SK-N-SH (cell line): ENCODE measurements around the gene TRHDE. TPM values are rescaled to one million over a fixed set of nuclear protein-coding genes. Genes with fewer than 3 reads are reported as not detected.

Experiments used
- CTCF ChIA-PET: fragments of 300-600, 350-600 bp; formaldehyde crosslinking; extraction: SDS; loops from one replicate; lab custom pipeline; 2021; lab: Yijun Ruan, JAX
- POLR2A ChIA-PET: fragments of 350-600 bp; sonication (Branson Sonifier 250); formaldehyde crosslinking; extraction: SDS; loops from one replicate; lab custom pipeline; 2020; ENCODE audit warnings: antibody characterized with exemption, inconsistent platforms; lab: Yijun Ruan, JAX
- DNase-seq: peaks from one replicate; pipeline ENCODE4 v3.0.0; 2012
- H2AFZ ChIP-seq: fragments of 200-600 bp; sonication (generic); 2 replicates; pipeline ENCODE4 v1.8.1; 2016; ENCODE audit warnings: antibody characterized with exemption, mild to moderate bottlenecking, low read depth
- H3F3A ChIP-seq: fragments of 200-600 bp; sonication (generic); replicated peaks from 2 replicates; pipeline ENCODE3; 2016; ENCODE audit warnings: antibody characterized with exemption, mild to moderate bottlenecking; ENCODE audit not compliant: insufficient read depth
- H3K27ac ChIP-seq, 2 experiments: fragments of 200-500 bp in 1 of 2; fragments of 200-600 bp in 1 of 2; sonication (Bioruptor generic) in 1 of 2; sonication (generic), shearing (Covaris generic) in 1 of 2; 2 replicates each; pipeline versions ENCODE4 v1.5.1 to v1.6.1; 2014 to 2016; ENCODE audit warnings: low read depth in 2 of 2, inconsistent platforms in 1 of 2, low read length in 1 of 2, mild to moderate bottlenecking in 1 of 2, mixed read lengths in 1 of 2
- H3K27me3 ChIP-seq: fragments of 200-600 bp; sonication (generic), shearing (Covaris generic); 2 replicates; pipeline ENCODE4 v1.6.1; 2016; ENCODE audit warnings: mixed run types; ENCODE audit not compliant: insufficient read depth
- H3K36me3 ChIP-seq, 2 experiments: fragments of 200-500 bp in 1 of 2; fragments of 200-600 bp in 1 of 2; sonication (Bioruptor generic) in 1 of 2; sonication (generic) in 1 of 2; replicated peaks in 1 of 2; 2 replicates each; pipeline versions ENCODE3 to v1.5.1; 2014 to 2016; ENCODE audit warnings: low read length in 1 of 2, mild to moderate bottlenecking in 1 of 2; ENCODE audit not compliant: insufficient read depth in 2 of 2, control insufficient read depth in 1 of 2
- H3K4me1 ChIP-seq, 2 experiments: fragments of 200-500 bp in 1 of 2; fragments of 200-600 bp in 1 of 2; sonication (Bioruptor generic) in 1 of 2; sonication (generic), shearing (Covaris generic) in 1 of 2; 2 replicates each; pipeline versions ENCODE4 v1.5.1 to v1.6.1; 2014 to 2016; ENCODE audit warnings: low read depth in 1 of 2, low read length in 1 of 2, mixed run types in 1 of 2; ENCODE audit not compliant: insufficient read depth in 2 of 2, control insufficient read depth in 1 of 2
- H3K4me2 ChIP-seq: fragments of 200-600 bp; sonication (generic), shearing (Covaris generic); 2 replicates; pipeline ENCODE4 v1.6.1; 2017; ENCODE audit warnings: mixed run types
- H3K4me3 ChIP-seq, 2 experiments: fragments of 200-500 bp in 1 of 2; fragments of 200-600 bp in 1 of 2; sonication (Bioruptor generic) in 1 of 2; sonication (generic), shearing (Covaris generic) in 1 of 2; 2 replicates each; pipeline versions ENCODE4 v1.5.1 to v1.8.1; 2014 to 2016; ENCODE audit warnings: low read depth in 2 of 2, inconsistent platforms in 1 of 2, low read length in 1 of 2, mild to moderate bottlenecking in 1 of 2, mixed read lengths in 1 of 2, moderate library complexity in 1 of 2
- H3K79me2 ChIP-seq: fragments of 200-600 bp; sonication (generic); 2 replicates; pipeline ENCODE4 v1.8.1; 2017; ENCODE audit warnings: mild to moderate bottlenecking; ENCODE audit not compliant: insufficient read depth
- H3K9ac ChIP-seq: fragments of 200-600 bp; sonication (generic); 2 replicates; pipeline ENCODE4 v1.6.1; 2017; ENCODE audit warnings: mixed run types
- H3K9me2 ChIP-seq: fragments of 200-600 bp; sonication (generic); 2 replicates; pipeline ENCODE4 v1.6.1; 2017; ENCODE audit warnings: mixed run types
- H3K9me3 ChIP-seq: fragments of 200-600 bp; sonication (generic); 2 replicates; pipeline ENCODE4 v1.6.1; 2017; ENCODE audit warnings: mixed run types, mild to moderate bottlenecking, moderate library complexity
- H4K20me1 ChIP-seq: fragments of 200-600 bp; sonication (generic); 2 replicates; pipeline ENCODE4 v1.6.1; 2017; ENCODE audit warnings: mild to moderate bottlenecking, mixed run types; ENCODE audit not compliant: insufficient read depth
- EP300 ChIP-seq, 2 experiments: IDR thresholded peaks; 2 replicates each; pipeline versions ENCODE4 v1.4.0 to v1.6.1; 2012; ENCODE audit warnings: borderline replicate concordance in 1 of 2, low read depth in 1 of 2, low read length in 1 of 2
- EZH2phosphoT487 ChIP-seq: fragments of 200-600 bp; sonication (generic); IDR thresholded peaks from 2 replicates; pipeline ENCODE4 v1.6.1; 2017; ENCODE audit warnings: low read depth, mixed run types, mild to moderate bottlenecking, antibody characterized with exemption, moderate library complexity, borderline replicate concordance
- FOSL2 ChIP-seq: IDR thresholded peaks from 2 replicates; pipeline ENCODE4 v1.4.0; 2012; ENCODE audit warnings: low read depth, mild to moderate bottlenecking, moderate library complexity, borderline replicate concordance
- GATA2 ChIP-seq: sonication (generic); formaldehyde crosslinking; IDR thresholded peaks from 2 replicates; pipeline ENCODE4 v1.5.0; 2020; ENCODE audit warnings: mild to moderate bottlenecking, missing genetic modification reagents
- JUND ChIP-seq: IDR thresholded peaks from 2 replicates; pipeline ENCODE4 v1.4.0; 2012
- MEF2A ChIP-seq: IDR thresholded peaks from 2 replicates; pipeline ENCODE4 v1.4.0; 2012; ENCODE audit warnings: low read depth, borderline replicate concordance
- NFIC ChIP-seq: IDR thresholded peaks from 2 replicates; pipeline ENCODE4 v1.4.0; 2012; ENCODE audit warnings: borderline replicate concordance
- NRF1 ChIP-seq: IDR thresholded peaks from 2 replicates; pipeline ENCODE4 v1.6.1; 2012; ENCODE audit warnings: low read depth, mild to moderate bottlenecking, low read length
- POLR2AphosphoS5 ChIP-seq: IDR thresholded peaks from 2 replicates; pipeline ENCODE4 v1.6.1; 2012; ENCODE audit warnings: low read depth, low read length
- RXRA ChIP-seq: IDR thresholded peaks from 2 replicates; pipeline ENCODE4 v1.4.0; 2012; ENCODE audit warnings: low read depth, mild to moderate bottlenecking, borderline replicate concordance
- TCF12 ChIP-seq: IDR thresholded peaks from 2 replicates; pipeline ENCODE4 v1.4.0; 2012
- TEAD4 ChIP-seq: IDR thresholded peaks from 2 replicates; pipeline ENCODE4 v1.4.0; 2012; ENCODE audit warnings: mild to moderate bottlenecking, borderline replicate concordance; ENCODE audit not compliant: insufficient read depth
- WGBS: methylation state at CpG from one replicate; pipeline ENCODE4 v1.1.6; 2017; ENCODE audit warnings: low lambda C conversion rate; 5-methylcytosine and 5-hydroxymethylcytosine counted together
- polyA plus RNA-seq, 3 experiments: library from polyadenylated mRNA; depleted of rRNA; stranded (reverse); fragments of >200 nt; gene quantifications; 2 replicates each; pipeline ENCODE4 v1.2.3, GENCODE V29; 2012
- TF ChIP-seq, protein P1 (sequence below): IDR thresholded peaks from 2 replicates; pipeline ENCODE4 v1.4.0; 2012; ENCODE audit warnings: low read depth, borderline replicate concordance
- TF ChIP-seq, protein P2 (sequence below): IDR thresholded peaks from 2 replicates; pipeline ENCODE4 v1.6.1; 2012; ENCODE audit warnings: mild to moderate bottlenecking, low read depth, low read length, moderate library complexity
- TF ChIP-seq, protein P3 (sequence below): IDR thresholded peaks from 2 replicates; pipeline ENCODE4; 2012

TRHDE gene
- polyA plus RNA-seq, 1 of the 3 experiments (the other 2 are of a cell fraction) = 0.46 TPM

DNA sequence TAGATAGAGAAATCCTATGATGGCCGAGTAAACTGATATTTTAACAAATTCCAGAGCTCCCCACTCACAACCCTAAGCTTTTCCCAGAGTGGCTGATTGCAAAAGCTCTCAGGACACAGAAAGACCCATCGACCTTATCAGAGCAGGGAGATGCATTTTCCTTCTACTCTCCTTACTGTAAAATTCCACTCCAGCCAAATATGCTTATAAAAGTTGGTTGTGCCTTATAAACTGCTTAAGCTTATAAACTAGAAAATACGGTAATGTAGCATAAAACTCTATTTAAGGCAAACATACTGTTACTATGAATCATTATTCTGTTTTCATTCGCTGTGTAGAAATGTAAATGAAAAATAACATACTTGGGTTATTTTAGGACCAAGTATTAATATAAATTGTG is 41.6 kb upstream of the TRHDE start:
- no peaks in the 10 kb centered on the region for H3K27me3 ChIP-seq
- no peaks in the 10 kb centered on the region for H3K4me1 ChIP-seq
- no peaks in the 10 kb centered on the region for H3K36me3 ChIP-seq
- TF ChIP-seq MEF2A = peak; percentile 52
- TF ChIP-seq, protein P1, sequence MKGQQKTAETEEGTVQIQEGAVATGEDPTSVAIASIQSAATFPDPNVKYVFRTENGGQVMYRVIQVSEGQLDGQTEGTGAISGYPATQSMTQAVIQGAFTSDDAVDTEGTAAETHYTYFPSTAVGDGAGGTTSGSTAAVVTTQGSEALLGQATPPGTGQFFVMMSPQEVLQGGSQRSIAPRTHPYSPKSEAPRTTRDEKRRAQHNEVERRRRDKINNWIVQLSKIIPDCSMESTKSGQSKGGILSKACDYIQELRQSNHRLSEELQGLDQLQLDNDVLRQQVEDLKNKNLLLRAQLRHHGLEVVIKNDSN = no peak
- 0 out of 2 replicates have a peak, but pooled peaks have one; percentile 6 for TF ChIP-seq FOSL2
- TF ChIP-seq, all 33 proteins: peak for 2
- 16% methylated on average over 4 of the region's 4 CpGs for WGBS
- Histone ChIP-seq H3K9me2 (no peaks in the 10 kb centered on the region), H3K9me3 (no peaks in the 10 kb centered on the region), H2AFZ (no peak overlapping the region), H3K9ac (no peak overlapping the region), H3K79me2 (no peaks in the 10 kb centered on the region), H3K4me2 (no peak overlapping the region), H3K27ac (no peak overlapping the region), H4K20me1 (no peaks in the 10 kb centered on the region), H3K4me3 (no peak overlapping the region), H3F3A (peaks cover 4% of the 10 kb centered on the region)
- POLR2A ChIA-PET = no interaction called here
- CTCF ChIA-PET = interaction anchor here (0.5 to 1.0 kb wide), 2 partner anchors 25 to 33 kb away, joined by 3 to 4 read pairs; no protein-coding TSS in a partner anchor
- DNase-seq = no peak

DNA sequence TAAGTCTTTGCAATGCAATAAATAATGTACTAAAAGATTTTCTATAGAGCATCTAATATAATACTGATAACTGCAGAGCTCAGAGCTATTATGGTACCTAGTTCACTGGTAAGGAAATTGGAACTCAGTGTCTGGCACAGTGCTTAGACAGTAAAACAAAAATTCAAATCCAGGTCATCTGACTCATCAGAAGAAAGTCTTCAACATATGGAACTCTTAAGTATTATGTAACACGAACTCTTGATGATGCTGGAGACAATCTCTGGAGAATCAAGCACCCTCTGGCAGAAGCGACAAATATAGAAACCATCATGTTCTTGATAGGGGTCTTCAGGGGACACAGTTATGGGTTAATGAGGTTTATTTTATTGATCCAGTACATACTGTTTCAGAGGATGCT is 37.3 kb upstream of the TRHDE start:
- no peak overlapping the region for H3K27ac ChIP-seq
- H3K4me2 ChIP-seq = no peak overlapping the region
- H3K4me1 ChIP-seq = peaks cover 0 to 9% of the 10 kb centered on the region in 2 experiments; a peak in 1 of 4 replicates
- H3F3A ChIP-seq = peaks cover 17% of the 10 kb centered on the region
- CTCF ChIA-PET = interaction anchor here (1.3 kb wide), 1 partner anchor 218 kb away, joined by 3 read pairs; no protein-coding TSS in a partner anchor
- POLR2A ChIA-PET = no interaction called here
- no peaks in the 10 kb centered on the region for H3K9me3 ChIP-seq
- 56% methylated on average over 2 of the region's 2 CpGs for WGBS
- no peak overlapping the region for H3K4me3 ChIP-seq
- H3K79me2 ChIP-seq = no peaks in the 10 kb centered on the region
- H3K36me3 ChIP-seq = no peaks in the 10 kb centered on the region
- H2AFZ ChIP-seq = no peak overlapping the region
- no peaks in the 10 kb centered on the region for H4K20me1 ChIP-seq
- H3K9ac ChIP-seq = no peak overlapping the region
- TF ChIP-seq NRF1 = no peak
- no peak for TF ChIP-seq TEAD4
- no peak for TF ChIP-seq POLR2AphosphoS5
- TF ChIP-seq EP300 (IDR thresholded peaks at IDR 0.05; ENCODE audit: borderline replicate concordance in 1 of 2, low read depth in 1 of 2, low read length in 1 of 2) = no peak
- no peak for TF ChIP-seq EZH2phosphoT487
- no peak for TF ChIP-seq GATA2 (CRISPR knock-in tag)
- no peak for DNase-seq
- no peaks in the 10 kb centered on the region for H3K27me3 ChIP-seq
- no peaks in the 10 kb centered on the region for H3K9me2 ChIP-seq

DNA sequence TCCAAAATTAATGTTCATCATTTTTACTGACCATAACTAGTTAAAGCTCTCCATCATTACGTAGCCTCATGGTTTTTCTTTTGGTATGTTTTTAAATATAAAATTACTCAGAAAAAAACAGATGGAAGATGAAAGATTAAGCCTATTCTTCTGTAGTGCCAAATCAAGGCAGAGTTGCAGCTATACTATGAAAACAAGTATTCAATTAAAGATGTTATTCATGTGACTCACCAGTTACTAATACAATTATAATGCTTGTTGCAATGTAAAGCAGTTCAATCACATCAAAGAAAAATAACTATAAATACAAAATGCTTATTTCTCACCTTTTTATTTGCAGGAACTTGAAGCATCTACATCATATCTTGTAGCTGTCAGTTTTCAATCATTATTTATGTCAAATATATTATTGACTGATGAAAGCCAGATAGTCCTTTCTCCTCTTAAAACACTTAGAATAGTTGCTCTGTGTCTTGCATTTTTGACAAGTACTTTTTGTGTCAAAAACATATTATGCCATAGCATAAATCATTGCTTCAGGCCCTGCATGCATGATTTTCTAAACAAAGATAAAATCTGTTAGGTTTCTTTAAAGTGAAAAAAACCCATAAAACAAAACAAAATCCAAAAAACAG is 36.0 kb upstream of the TRHDE start:
- TF ChIP-seq NFIC (peak; percentile 31; the same call in 1 of the 2 replicates), TEAD4 (0 out of 2 replicates have a peak, but pooled peaks have one; percentile 15), FOSL2 (peak; percentile 50; the same call in 1 of the 2 replicates), RXRA (no peak), EP300 (IDR thresholded peaks at IDR 0.05; ENCODE audit: borderline replicate concordance in 1 of 2, low read depth in 1 of 2, low read length in 1 of 2) (peak in 1 of 2 experiments; percentile 21; a peak in 1 of 4 replicates), TCF12 (peak; percentile 53), JUND (peak; percentile 47)
- TF ChIP-seq, protein P2, sequence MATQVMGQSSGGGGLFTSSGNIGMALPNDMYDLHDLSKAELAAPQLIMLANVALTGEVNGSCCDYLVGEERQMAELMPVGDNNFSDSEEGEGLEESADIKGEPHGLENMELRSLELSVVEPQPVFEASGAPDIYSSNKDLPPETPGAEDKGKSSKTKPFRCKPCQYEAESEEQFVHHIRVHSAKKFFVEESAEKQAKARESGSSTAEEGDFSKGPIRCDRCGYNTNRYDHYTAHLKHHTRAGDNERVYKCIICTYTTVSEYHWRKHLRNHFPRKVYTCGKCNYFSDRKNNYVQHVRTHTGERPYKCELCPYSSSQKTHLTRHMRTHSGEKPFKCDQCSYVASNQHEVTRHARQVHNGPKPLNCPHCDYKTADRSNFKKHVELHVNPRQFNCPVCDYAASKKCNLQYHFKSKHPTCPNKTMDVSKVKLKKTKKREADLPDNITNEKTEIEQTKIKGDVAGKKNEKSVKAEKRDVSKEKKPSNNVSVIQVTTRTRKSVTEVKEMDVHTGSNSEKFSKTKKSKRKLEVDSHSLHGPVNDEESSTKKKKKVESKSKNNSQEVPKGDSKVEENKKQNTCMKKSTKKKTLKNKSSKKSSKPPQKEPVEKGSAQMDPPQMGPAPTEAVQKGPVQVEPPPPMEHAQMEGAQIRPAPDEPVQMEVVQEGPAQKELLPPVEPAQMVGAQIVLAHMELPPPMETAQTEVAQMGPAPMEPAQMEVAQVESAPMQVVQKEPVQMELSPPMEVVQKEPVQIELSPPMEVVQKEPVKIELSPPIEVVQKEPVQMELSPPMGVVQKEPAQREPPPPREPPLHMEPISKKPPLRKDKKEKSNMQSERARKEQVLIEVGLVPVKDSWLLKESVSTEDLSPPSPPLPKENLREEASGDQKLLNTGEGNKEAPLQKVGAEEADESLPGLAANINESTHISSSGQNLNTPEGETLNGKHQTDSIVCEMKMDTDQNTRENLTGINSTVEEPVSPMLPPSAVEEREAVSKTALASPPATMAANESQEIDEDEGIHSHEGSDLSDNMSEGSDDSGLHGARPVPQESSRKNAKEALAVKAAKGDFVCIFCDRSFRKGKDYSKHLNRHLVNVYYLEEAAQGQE = no peak
- TF ChIP-seq, protein P3, sequence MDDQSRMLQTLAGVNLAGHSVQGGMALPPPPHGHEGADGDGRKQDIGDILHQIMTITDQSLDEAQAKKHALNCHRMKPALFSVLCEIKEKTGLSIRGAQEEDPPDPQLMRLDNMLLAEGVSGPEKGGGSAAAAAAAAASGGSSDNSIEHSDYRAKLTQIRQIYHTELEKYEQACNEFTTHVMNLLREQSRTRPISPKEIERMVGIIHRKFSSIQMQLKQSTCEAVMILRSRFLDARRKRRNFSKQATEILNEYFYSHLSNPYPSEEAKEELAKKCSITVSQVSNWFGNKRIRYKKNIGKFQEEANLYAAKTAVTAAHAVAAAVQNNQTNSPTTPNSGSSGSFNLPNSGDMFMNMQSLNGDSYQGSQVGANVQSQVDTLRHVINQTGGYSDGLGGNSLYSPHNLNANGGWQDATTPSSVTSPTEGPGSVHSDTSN = peak; percentile 28; the same call in 1 of the 2 replicates
- no peaks in the 10 kb centered on the region for H3K79me2 ChIP-seq
- no peak for DNase-seq

More for the DNA sequence above, 36.0 kb upstream of the TRHDE start:
- Histone ChIP-seq H3K4me1 (peaks cover 0 to 9% of the 10 kb centered on the region in 2 experiments; a peak in 1 of 4 replicates), H3K4me2 (peak overlapping the region; percentile 5), H3K4me3 (no peak overlapping the region), H4K20me1 (no peaks in the 10 kb centered on the region), H3F3A (peaks cover 17% of the 10 kb centered on the region), H3K9ac (no peak overlapping the region), H3K27me3 (no peaks in the 10 kb centered on the region), H2AFZ (no peak overlapping the region), H3K36me3 (no peaks in the 10 kb centered on the region), H3K9me3 (no peaks in the 10 kb centered on the region), H3K27ac (peak overlapping the region in 1 of 2 experiments; percentile 22; a peak in 1 of 4 replicates), H3K9me2 (no peaks in the 10 kb centered on the region)
- 5% methylated on average over 1 of the region's 1 CpG for WGBS
- POLR2A ChIA-PET = no interaction called here
- CTCF ChIA-PET = no interaction called here
